ENCODE results near the gene HDGF. TPM values are rescaled to one million over a fixed set of nuclear protein-coding genes. Genes with fewer than 3 reads are reported as not detected.
A peak's percentile ranks its signal among the peaks of the same experiment; 100 is the strongest.

The HDGF gene
- total and polyA plus RNA-seq, 9 of the 15 experiments (the other 6 are each of a cell fraction or from before 2014, with no cell fraction given), result 38.8 to 601 (median 400) TPM

- peak; percentile 96 for TF ChIP-seq SP1 (CRISPR knock-in tag; IDR thresholded peaks at IDR 0.05)
- no peak for TF ChIP-seq RFX5 (IDR thresholded peaks at IDR 0.05; ENCODE audit: low read depth, low read length)
- TF ChIP-seq GTF2E2 (tag; IDR thresholded peaks at IDR 0.05), result no peak
- no peak for TF ChIP-seq ZNF707 (CRISPR knock-in tag; conservative IDR thresholded peaks at IDR 0.05)
- TF ChIP-seq ZNF12 (CRISPR knock-in tag; IDR thresholded peaks at IDR 0.05), result peak; percentile 63; the same call in 1 of the 2 replicates
- no peak for TF ChIP-seq WHSC1 (IDR thresholded peaks at IDR 0.05; ENCODE audit: low read length)
- TF ChIP-seq, protein P1, sequence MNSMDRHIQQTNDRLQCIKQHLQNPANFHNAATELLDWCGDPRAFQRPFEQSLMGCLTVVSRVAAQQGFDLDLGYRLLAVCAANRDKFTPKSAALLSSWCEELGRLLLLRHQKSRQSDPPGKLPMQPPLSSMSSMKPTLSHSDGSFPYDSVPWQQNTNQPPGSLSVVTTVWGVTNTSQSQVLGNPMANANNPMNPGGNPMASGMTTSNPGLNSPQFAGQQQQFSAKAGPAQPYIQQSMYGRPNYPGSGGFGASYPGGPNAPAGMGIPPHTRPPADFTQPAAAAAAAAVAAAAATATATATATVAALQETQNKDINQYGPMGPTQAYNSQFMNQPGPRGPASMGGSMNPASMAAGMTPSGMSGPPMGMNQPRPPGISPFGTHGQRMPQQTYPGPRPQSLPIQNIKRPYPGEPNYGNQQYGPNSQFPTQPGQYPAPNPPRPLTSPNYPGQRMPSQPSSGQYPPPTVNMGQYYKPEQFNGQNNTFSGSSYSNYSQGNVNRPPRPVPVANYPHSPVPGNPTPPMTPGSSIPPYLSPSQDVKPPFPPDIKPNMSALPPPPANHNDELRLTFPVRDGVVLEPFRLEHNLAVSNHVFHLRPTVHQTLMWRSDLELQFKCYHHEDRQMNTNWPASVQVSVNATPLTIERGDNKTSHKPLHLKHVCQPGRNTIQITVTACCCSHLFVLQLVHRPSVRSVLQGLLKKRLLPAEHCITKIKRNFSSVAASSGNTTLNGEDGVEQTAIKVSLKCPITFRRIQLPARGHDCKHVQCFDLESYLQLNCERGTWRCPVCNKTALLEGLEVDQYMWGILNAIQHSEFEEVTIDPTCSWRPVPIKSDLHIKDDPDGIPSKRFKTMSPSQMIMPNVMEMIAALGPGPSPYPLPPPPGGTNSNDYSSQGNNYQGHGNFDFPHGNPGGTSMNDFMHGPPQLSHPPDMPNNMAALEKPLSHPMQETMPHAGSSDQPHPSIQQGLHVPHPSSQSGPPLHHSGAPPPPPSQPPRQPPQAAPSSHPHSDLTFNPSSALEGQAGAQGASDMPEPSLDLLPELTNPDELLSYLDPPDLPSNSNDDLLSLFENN (IDR thresholded peaks at IDR 0.05; ENCODE audit: low read depth in 2 of 2, low read length in 2 of 2), result peak; percentile 58 to 69; a peak in 2 of 4 replicates
- TF ChIP-seq TARDBP (IDR thresholded peaks at IDR 0.05), result no peak
- TF ChIP-seq, protein P2, sequence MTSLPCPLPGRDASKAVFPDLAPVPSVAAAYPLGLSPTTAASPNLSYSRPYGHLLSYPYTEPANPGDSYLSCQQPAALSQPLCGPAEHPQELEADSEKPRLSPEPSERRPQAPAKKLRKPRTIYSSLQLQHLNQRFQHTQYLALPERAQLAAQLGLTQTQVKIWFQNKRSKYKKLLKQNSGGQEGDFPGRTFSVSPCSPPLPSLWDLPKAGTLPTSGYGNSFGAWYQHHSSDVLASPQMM (CRISPR knock-in tag; IDR thresholded peaks at IDR 0.05), result no peak
- peak; percentile 93; the same call in 1 of the 2 replicates for TF ChIP-seq ETV5 (CRISPR knock-in tag; IDR thresholded peaks at IDR 0.05; ENCODE audit: low read depth)
- no peak for TF ChIP-seq ZNF395 (CRISPR knock-in tag; IDR thresholded peaks at IDR 0.05)
- TF ChIP-seq POLR3A (IDR thresholded peaks at IDR 0.05; ENCODE audit: borderline replicate concordance, extremely low read depth, insufficient read depth, insufficient read length), result no peak
- peak; percentile 73 for TF ChIP-seq JUND (IDR thresholded peaks at IDR 0.05; ENCODE audit: borderline replicate concordance, low read depth, low read length)
- peak; percentile 76; the same call in 2 of the 3 replicates for TF ChIP-seq JUND (tag; IDR thresholded peaks at IDR 0.05; ENCODE audit: borderline replicate concordance, low read depth, low read length)
- TF ChIP-seq ZNF232 (CRISPR knock-in tag; IDR thresholded peaks at IDR 0.05), result no peak
- no peak for TF ChIP-seq EHMT2 (IDR thresholded peaks at IDR 0.05)
- TF ChIP-seq NFRKB (IDR thresholded peaks at IDR 0.05; ENCODE audit: low read depth), result no peak; the same call in 1 of the 2 replicates
- TF ChIP-seq, protein P3, sequence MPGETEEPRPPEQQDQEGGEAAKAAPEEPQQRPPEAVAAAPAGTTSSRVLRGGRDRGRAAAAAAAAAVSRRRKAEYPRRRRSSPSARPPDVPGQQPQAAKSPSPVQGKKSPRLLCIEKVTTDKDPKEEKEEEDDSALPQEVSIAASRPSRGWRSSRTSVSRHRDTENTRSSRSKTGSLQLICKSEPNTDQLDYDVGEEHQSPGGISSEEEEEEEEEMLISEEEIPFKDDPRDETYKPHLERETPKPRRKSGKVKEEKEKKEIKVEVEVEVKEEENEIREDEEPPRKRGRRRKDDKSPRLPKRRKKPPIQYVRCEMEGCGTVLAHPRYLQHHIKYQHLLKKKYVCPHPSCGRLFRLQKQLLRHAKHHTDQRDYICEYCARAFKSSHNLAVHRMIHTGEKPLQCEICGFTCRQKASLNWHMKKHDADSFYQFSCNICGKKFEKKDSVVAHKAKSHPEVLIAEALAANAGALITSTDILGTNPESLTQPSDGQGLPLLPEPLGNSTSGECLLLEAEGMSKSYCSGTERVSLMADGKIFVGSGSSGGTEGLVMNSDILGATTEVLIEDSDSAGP (CRISPR knock-in tag; IDR thresholded peaks at IDR 0.05), result no peak
- TF ChIP-seq ZNF699 (CRISPR knock-in tag; IDR thresholded peaks at IDR 0.05; ENCODE audit: insufficient replicate concordance), result no peak
Observed at GRCh38 chr1:156740741-156741480, 10.6 kb downstream of the HDGF start, which contains the start of gene MRPL24 (continued).

Data from K562 (cell line).